Lung (tissue), 12 donors: Measurements from ENCODE around the gene ATP2B2. TPM values are rescaled to one million over a fixed set of nuclear protein-coding genes. Genes with fewer than 3 reads are reported as not detected.

ENCODE experiments used
- ATAC-seq: fragments of 200-7000 bp; cut with Tn5 transposase; one replicate; pipeline ENCODE4 v1.9.1; 2020; ENCODE audit warnings: moderate number of reproducible peaks; ENCODE audit not compliant: insufficient read depth, low FRiP score
- DNase-seq, 3 donors: peaks; one replicate each; pipeline ENCODE4 v3.0.0-alpha.2; 2013 to 2017
- H3K27ac ChIP-seq, 2 donors: one replicate each; pipeline ENCODE4 v1.5.1; 2013; ENCODE audit warnings: mild to moderate bottlenecking in 2 of 2, moderate library complexity in 2 of 2, control low read depth in 1 of 2, inconsistent platforms in 1 of 2, low read depth in 1 of 2, low read length in 1 of 2
- H3K27me3 ChIP-seq, 3 donors: one replicate each; pipeline ENCODE4 v1.5.1; 2013; ENCODE audit warnings: low read length in 2 of 3; ENCODE audit not compliant: control insufficient read depth in 3 of 3, insufficient read depth in 3 of 3
- H3K36me3 ChIP-seq, 4 donors: one replicate each; pipeline ENCODE4 v1.5.1; 2013; ENCODE audit warnings: low read length in 4 of 4, mild to moderate bottlenecking in 1 of 4, moderate library complexity in 1 of 4; ENCODE audit not compliant: control insufficient read depth in 4 of 4, insufficient read depth in 4 of 4
- H3K4me1 ChIP-seq, 5 donors: one replicate each; pipeline ENCODE4 v1.5.1; 2013; ENCODE audit warnings: low read length in 5 of 5, mild to moderate bottlenecking in 2 of 5, moderate library complexity in 1 of 5; ENCODE audit not compliant: control insufficient read depth in 5 of 5, insufficient read depth in 5 of 5
- H3K4me3 ChIP-seq: one replicate; pipeline ENCODE4 v1.5.1; 2013; ENCODE audit warnings: mild to moderate bottlenecking, control low read depth, moderate library complexity
- H3K9ac ChIP-seq, 2 donors: one replicate each; pipeline ENCODE4 v1.5.1; 2013; ENCODE audit warnings: low read length in 2 of 2, control low read depth in 1 of 2; ENCODE audit not compliant: insufficient read depth in 1 of 2
- H3K9me3 ChIP-seq, 4 donors: one replicate each; pipeline ENCODE4 v1.5.1; 2013; ENCODE audit warnings: low read length in 3 of 4, mild to moderate bottlenecking in 1 of 4, moderate library complexity in 1 of 4; ENCODE audit not compliant: control insufficient read depth in 4 of 4, insufficient read depth in 3 of 4
- CTCF ChIP-seq: IDR thresholded peaks from 2 replicates; pipeline ENCODE4 v1.5.1; 2012; ENCODE audit warnings: mild to moderate bottlenecking; ENCODE audit errors: control extremely low read depth, extremely low read depth
- WGBS, 2 donors: extraction: QIAGEN DNeasy Blood & Tissue Kit; methylation state at CpG; one replicate each; pipeline ENCODE4 v1.1.7; 2013; 5-methylcytosine and 5-hydroxymethylcytosine counted together
- polyA plus RNA-seq, 2 donors: library from polyadenylated mRNA; stranded (reverse); fragments of 200-250 nt; gene quantifications; one replicate each; pipeline ENCODE4 v1.2.1, GENCODE V29; 2013
- total RNA-seq, 2 donors: library from RNA; depleted of rRNA in 1 of 2; stranded (reverse); fragments of >200 nt in 1 of 2; gene quantifications; one replicate each; pipeline ENCODE4 v1.2.1, GENCODE V29; 2014 to 2021
- donor health status: control.
- donor health status: control.
- donor health status: Bipolar disorder and iron deficiency.
- donor health status: healthy.
- donor health status: DM: yes; HTN: yes; CAD: no.

The ATP2B2 gene
- total and polyA plus RNA-seq, 4 donors = 0.06 TPM; not detected in 3

- Histone ChIP-seq H3K27me3 (peaks cover 0 to 12% (median 3%) of the 10 kb centered on the region in 3 donors), H3K36me3 (no peaks in the 10 kb centered on the region), H3K27ac (no peak overlapping the region), H3K9me3 (no peaks in the 10 kb centered on the region), H3K4me1 (peaks cover 0 to 7% (median 0%) of the 10 kb centered on the region in 5 donors), H3K9ac (no peak overlapping the region), H3K4me3 (no peak overlapping the region)
- 67 to 75% methylated on average over 13 of the region's 13 CpGs for WGBS, 2 donors
- ATAC-seq (no peak), DNase-seq (no peak)
- no peak for TF ChIP-seq CTCF
Measured at GRCh38 chr3:10351013-10351735, 154.2 kb downstream of the ATP2B2 start.

- ATAC-seq (no peak), DNase-seq (no peak)
- WGBS, 2 donors = 88 to 93% methylated on average over 22 of the region's 22 CpGs
- no peak for TF ChIP-seq CTCF
- Histone ChIP-seq H3K9me3 (no peaks in the 10 kb centered on the region), H3K36me3 (no peaks in the 10 kb centered on the region), H3K4me1 (peaks cover 0 to 7% (median 0%) of the 10 kb centered on the region in 5 donors), H3K9ac (no peak overlapping the region), H3K27ac (no peak overlapping the region), H3K4me3 (no peak overlapping the region), H3K27me3 (peaks cover 0 to 12% (median 3%) of the 10 kb centered on the region in 3 donors)
Measured at GRCh38 chr3:10350324-10350985, 154.9 kb downstream of the ATP2B2 start.

GRCh38 chr3:10349801-10350200, 155.6 kb downstream of the ATP2B2 start:
- Histone ChIP-seq H3K4me1 (peaks cover 0 to 7% (median 0%) of the 10 kb centered on the region in 5 donors), H3K36me3 (no peaks in the 10 kb centered on the region), H3K9ac (no peak overlapping the region), H3K27me3 (peaks cover 0 to 10% (median 3%) of the 10 kb centered on the region in 3 donors), H3K27ac (no peak overlapping the region), H3K4me3 (no peak overlapping the region), H3K9me3 (no peaks in the 10 kb centered on the region)
- ATAC-seq (no peak), DNase-seq (no peak)
- no peak for TF ChIP-seq CTCF
- WGBS, 2 donors = 91 to 96% methylated on average over 10 of the region's 10 CpGs
